ENCODE measurements around the gene ATXN10.

Gene ATXN10

GRCh38 chr22:45855961-45856360 is 184.3 kb downstream of the ATXN10 start:
- no peak overlapping the region for H3K23ac ChIP-seq (ENCODE audit: low read length)
- H3K9ac ChIP-seq (ENCODE audit: low read length): no peak overlapping the region
- no peak overlapping the region for H2BK120ac ChIP-seq (ENCODE audit: insufficient read depth, low read length, poor library complexity)
- H2AFZ ChIP-seq (ENCODE audit: insufficient read depth, low read length, poor library complexity): no peak overlapping the region
- no peak overlapping the region for H3K4me3 ChIP-seq (ENCODE audit: low read depth, low read length)
- no peak for DNase-seq
- no peak overlapping the region for H3K4me2 ChIP-seq (ENCODE audit: low read length)
- H2BK12ac ChIP-seq (ENCODE audit: low read length): no peak overlapping the region
- H3K79me2 ChIP-seq (ENCODE audit: control insufficient read depth, insufficient read depth, low read length, poor library complexity): no peaks in the 10 kb centered on the region
- H3K18ac ChIP-seq (ENCODE audit: low read length): no peak overlapping the region
- no peak overlapping the region for H4K12ac ChIP-seq (ENCODE audit: low read depth, low read length)
- no peak overlapping the region for H2AK5ac ChIP-seq (ENCODE audit: low read length)
- WGBS (ENCODE audit: extremely low coverage, insufficient coverage, insufficient read length): no CpG with 5 or more reads among the region's 2 CpGs
- no peaks in the 10 kb centered on the region for H3K27me3 ChIP-seq (ENCODE audit: insufficient read depth, low read length)
- no peak overlapping the region for H3K14ac ChIP-seq (ENCODE audit: low read length)
- H4K91ac ChIP-seq (ENCODE audit: low read depth, low read length): no peak overlapping the region
- no peak overlapping the region for H3K4ac ChIP-seq (ENCODE audit: low read depth, low read length)
- H3K36me3 ChIP-seq (ENCODE audit: control insufficient read depth in 1 of 2, insufficient read depth in 2 of 2, low read length in 2 of 2): peaks cover 14 to 27% of the 10 kb centered on the region in 2 experiments
- no peak overlapping the region for H4K8ac ChIP-seq (ENCODE audit: low read depth, low read length)
- H3K9me3 ChIP-seq (ENCODE audit: insufficient read depth, low read depth, low read length): peaks cover 2% of the 10 kb centered on the region
- H3K27ac ChIP-seq (ENCODE audit: low read depth, low read length): no peak overlapping the region
- no peak overlapping the region for H2BK5ac ChIP-seq (ENCODE audit: low read depth, low read length, poor library complexity)
- no peaks in the 10 kb centered on the region for H3K4me1 ChIP-seq (ENCODE audit: control insufficient read depth in 1 of 2, insufficient read depth in 2 of 2, low read length in 2 of 2)
- H3K79me1 ChIP-seq (ENCODE audit: low read length): no peaks in the 10 kb centered on the region

GRCh38 chr22:45857519-45857918 is 185.9 kb downstream of the ATXN10 start:
- H3K36me3 ChIP-seq (ENCODE audit: control insufficient read depth in 1 of 2, insufficient read depth in 2 of 2, low read length in 2 of 2): peaks cover 11 to 18% of the 10 kb centered on the region in 2 experiments
- H3K18ac ChIP-seq (ENCODE audit: low read length): no peak overlapping the region
- no peak overlapping the region for H3K23ac ChIP-seq (ENCODE audit: low read length)
- H2AK5ac ChIP-seq (ENCODE audit: low read length): no peak overlapping the region
- H3K9ac ChIP-seq (ENCODE audit: low read length): no peak overlapping the region
- no peak for DNase-seq
- H3K14ac ChIP-seq (ENCODE audit: low read length): no peak overlapping the region
- H3K79me1 ChIP-seq (ENCODE audit: low read length): no peaks in the 10 kb centered on the region
- no peaks in the 10 kb centered on the region for H3K27me3 ChIP-seq (ENCODE audit: insufficient read depth, low read length)
- H3K4me3 ChIP-seq (ENCODE audit: low read depth, low read length): no peak overlapping the region
- no peak overlapping the region for H2BK120ac ChIP-seq (ENCODE audit: insufficient read depth, low read length, poor library complexity)
- no peak overlapping the region for H4K12ac ChIP-seq (ENCODE audit: low read depth, low read length)
- peaks cover 2% of the 10 kb centered on the region for H3K9me3 ChIP-seq (ENCODE audit: insufficient read depth, low read depth, low read length)
- no peak overlapping the region for H2AFZ ChIP-seq (ENCODE audit: insufficient read depth, low read length, poor library complexity)
- no peaks in the 10 kb centered on the region for H3K4me1 ChIP-seq (ENCODE audit: control insufficient read depth in 1 of 2, insufficient read depth in 2 of 2, low read length in 2 of 2)
- no peak overlapping the region for H3K27ac ChIP-seq (ENCODE audit: low read depth, low read length)
- H3K4ac ChIP-seq (ENCODE audit: low read depth, low read length): no peak overlapping the region
- no peak overlapping the region for H3K4me2 ChIP-seq (ENCODE audit: low read length)
- WGBS (ENCODE audit: extremely low coverage, insufficient coverage, insufficient read length): no CpG with 5 or more reads among the region's 5 CpGs
- no peak overlapping the region for H2BK12ac ChIP-seq (ENCODE audit: low read length)
- no peak overlapping the region for H4K91ac ChIP-seq (ENCODE audit: low read depth, low read length)
- no peak overlapping the region for H4K8ac ChIP-seq (ENCODE audit: low read depth, low read length)
- H2BK5ac ChIP-seq (ENCODE audit: low read depth, low read length, poor library complexity): no peak overlapping the region
- no peaks in the 10 kb centered on the region for H3K79me2 ChIP-seq (ENCODE audit: control insufficient read depth, insufficient read depth, low read length, poor library complexity)

DNA sequence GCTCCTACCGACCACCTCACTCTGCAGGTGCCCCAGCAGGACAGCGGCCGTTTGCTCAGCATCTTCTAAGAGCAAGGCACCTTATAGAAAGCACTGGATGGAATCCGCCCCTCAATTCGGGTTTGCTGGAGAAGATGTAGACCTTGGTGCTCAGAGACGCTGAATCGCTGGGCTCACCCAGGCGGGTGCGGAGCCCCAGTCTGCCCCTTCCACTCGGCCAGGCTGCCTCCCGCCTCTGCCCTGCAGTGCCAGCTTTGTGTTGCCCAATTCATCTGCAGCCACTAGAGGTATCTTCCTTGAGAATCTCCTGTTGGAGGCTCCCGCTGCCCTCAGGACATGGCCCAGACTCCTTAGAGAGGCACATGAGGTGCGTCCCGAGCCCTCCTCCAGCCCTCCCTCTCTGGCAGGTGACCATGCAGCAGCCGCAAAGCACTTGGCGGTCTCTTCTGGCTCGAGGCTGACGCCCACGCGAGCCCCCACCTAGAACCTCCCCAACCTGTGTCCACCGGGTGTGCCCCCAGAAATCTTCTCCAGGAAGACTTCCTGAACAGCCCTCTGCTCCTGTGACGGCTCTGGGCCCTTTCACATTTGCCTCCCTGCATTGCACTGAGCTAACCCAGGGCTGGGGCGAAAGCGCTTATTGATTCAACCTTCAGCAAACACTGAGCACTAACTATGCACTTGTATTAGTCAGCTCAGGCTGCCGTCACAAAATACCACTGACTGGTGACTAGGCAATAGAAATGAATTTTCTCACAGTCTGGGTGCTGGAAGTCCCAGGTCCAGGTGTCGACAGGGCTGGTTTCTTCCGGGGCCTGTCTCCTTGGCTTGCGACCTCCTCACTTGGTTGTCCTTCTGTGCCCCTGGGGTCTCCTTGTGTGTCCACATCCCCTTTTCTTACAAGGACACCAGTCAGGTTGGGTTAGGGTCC is 187.9 kb downstream of the ATXN10 start:
- Histone ChIP-seq H4K8ac (ENCODE audit: low read depth, low read length) (no peak overlapping the region), H2BK12ac (ENCODE audit: low read length) (no peak overlapping the region), H4K12ac (ENCODE audit: low read depth, low read length) (no peak overlapping the region), H3K23ac (ENCODE audit: low read length) (no peak overlapping the region), H2AK5ac (ENCODE audit: low read length) (no peak overlapping the region), H3K9ac (ENCODE audit: low read length) (no peak overlapping the region), H2BK5ac (ENCODE audit: low read depth, low read length, poor library complexity) (no peak overlapping the region), H2BK120ac (ENCODE audit: insufficient read depth, low read length, poor library complexity) (no peak overlapping the region), H3K18ac (ENCODE audit: low read length) (no peak overlapping the region), H3K27ac (ENCODE audit: low read depth, low read length) (no peak overlapping the region), H3K27me3 (ENCODE audit: insufficient read depth, low read length) (no peaks in the 10 kb centered on the region), H3K14ac (ENCODE audit: low read length) (no peak overlapping the region), H3K4ac (ENCODE audit: low read depth, low read length) (no peak overlapping the region), H3K36me3 (ENCODE audit: control insufficient read depth in 1 of 2, insufficient read depth in 2 of 2, low read length in 2 of 2) (peaks cover 9 to 16% of the 10 kb centered on the region in 2 experiments), H4K91ac (ENCODE audit: low read depth, low read length) (no peak overlapping the region), H3K79me2 (ENCODE audit: control insufficient read depth, insufficient read depth, low read length, poor library complexity) (no peaks in the 10 kb centered on the region), H3K9me3 (ENCODE audit: insufficient read depth, low read depth, low read length) (no peaks in the 10 kb centered on the region), H2AFZ (ENCODE audit: insufficient read depth, low read length, poor library complexity) (no peak overlapping the region), H3K4me2 (ENCODE audit: low read length) (no peak overlapping the region), H3K79me1 (ENCODE audit: low read length) (no peaks in the 10 kb centered on the region), H3K4me3 (ENCODE audit: low read depth, low read length) (no peak overlapping the region), H3K4me1 (ENCODE audit: control insufficient read depth in 1 of 2, insufficient read depth in 2 of 2, low read length in 2 of 2) (peaks cover 0 to 6% of the 10 kb centered on the region in 2 experiments)
- peak; percentile 49 to 60 for DNase-seq
- WGBS (ENCODE audit: extremely low coverage, insufficient coverage, insufficient read length): no CpG with 5 or more reads among the region's 28 CpGs

DNA sequence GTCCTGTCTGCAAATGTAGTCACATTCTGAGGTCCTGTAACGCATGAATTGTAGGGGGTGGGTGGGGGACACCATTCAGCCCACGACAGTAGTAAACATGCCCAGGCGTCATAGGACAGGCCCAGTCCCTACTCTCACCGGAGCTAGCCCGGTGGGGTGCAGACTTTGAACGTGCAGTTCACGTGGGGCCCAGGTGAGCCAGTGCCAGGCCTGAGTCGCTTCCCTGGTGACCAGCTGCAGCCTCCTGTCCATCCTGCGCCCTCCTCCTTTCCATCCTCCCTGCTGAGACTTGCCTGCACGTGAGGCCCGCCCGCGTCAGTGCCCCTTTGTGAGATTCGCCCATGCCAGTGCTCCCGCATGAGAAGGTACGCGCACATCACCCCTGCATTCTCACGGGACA is 188.6 kb downstream of the ATXN10 start:
- Histone ChIP-seq H4K91ac (ENCODE audit: low read depth, low read length) (no peak overlapping the region), H2BK5ac (ENCODE audit: low read depth, low read length, poor library complexity) (no peak overlapping the region), H3K79me1 (ENCODE audit: low read length) (no peaks in the 10 kb centered on the region), H2BK12ac (ENCODE audit: low read length) (no peak overlapping the region), H3K4me2 (ENCODE audit: low read length) (no peak overlapping the region), H3K4ac (ENCODE audit: low read depth, low read length) (no peak overlapping the region), H2AFZ (ENCODE audit: insufficient read depth, low read length, poor library complexity) (no peak overlapping the region), H4K12ac (ENCODE audit: low read depth, low read length) (no peak overlapping the region), H3K27ac (ENCODE audit: low read depth, low read length) (no peak overlapping the region), H3K14ac (ENCODE audit: low read length) (no peak overlapping the region), H3K23ac (ENCODE audit: low read length) (no peak overlapping the region), H3K9ac (ENCODE audit: low read length) (no peak overlapping the region), H3K36me3 (ENCODE audit: control insufficient read depth in 1 of 2, insufficient read depth in 2 of 2, low read length in 2 of 2) (peaks cover 9 to 14% of the 10 kb centered on the region in 2 experiments), H2BK120ac (ENCODE audit: insufficient read depth, low read length, poor library complexity) (no peak overlapping the region), H3K79me2 (ENCODE audit: control insufficient read depth, insufficient read depth, low read length, poor library complexity) (no peaks in the 10 kb centered on the region), H3K18ac (ENCODE audit: low read length) (no peak overlapping the region), H3K27me3 (ENCODE audit: insufficient read depth, low read length) (no peaks in the 10 kb centered on the region), H3K4me1 (ENCODE audit: control insufficient read depth in 1 of 2, insufficient read depth in 2 of 2, low read length in 2 of 2) (peaks cover 0 to 7% of the 10 kb centered on the region in 2 experiments), H2AK5ac (ENCODE audit: low read length) (no peak overlapping the region), H3K9me3 (ENCODE audit: insufficient read depth, low read depth, low read length) (no peaks in the 10 kb centered on the region), H4K8ac (ENCODE audit: low read depth, low read length) (no peak overlapping the region), H3K4me3 (ENCODE audit: low read depth, low read length) (no peak overlapping the region)
- DNase-seq: no peak
- no CpG with 5 or more reads among the region's 18 CpGs for WGBS (ENCODE audit: extremely low coverage, insufficient coverage, insufficient read length)

Data from trophoblast cell (in vitro differentiated cells and primary cell).